Testis (tissue), 3 donors: Measurements from ENCODE around the gene EPHB1. TPM values are rescaled to one million over a fixed set of nuclear protein-coding genes. Genes with fewer than 3 reads are reported as not detected.

Experiments used
- DNase-seq: peaks from one replicate; pipeline ENCODE4 v3.0.0-alpha.2; 2019
- H3K27ac ChIP-seq, 2 donors: fragments of 200-600 bp; sonication (generic); one replicate each; pipeline ENCODE4 v1.5.1; 2019
- H3K27me3 ChIP-seq: fragments of 200-600 bp; sonication (generic); one replicate; pipeline ENCODE4 v1.5.1; 2019
- H3K36me3 ChIP-seq: fragments of 200-600 bp; sonication (generic); one replicate; pipeline ENCODE4 v1.5.1; 2017; ENCODE audit warnings: low read depth; ENCODE audit errors: missing control alignments
- H3K4me1 ChIP-seq: fragments of 200-600 bp; sonication (generic); one replicate; pipeline ENCODE4 v1.5.1; 2019
- H3K4me3 ChIP-seq, 2 donors: fragments of 200-600 bp; sonication (generic); one replicate each; pipeline ENCODE4 v1.5.1; 2017 to 2019
- H3K9me3 ChIP-seq: fragments of 200-600 bp; sonication (generic); one replicate; pipeline ENCODE4 v1.5.1; 2017
- CTCF ChIP-seq, 3 experiments: fragments of 450-650 bp in 2 of 3; fragments of 200-600 bp in 1 of 3; sonication (generic) in 1 of 3; IDR thresholded peaks; one replicate each; pipeline ENCODE4 v1.5.1; 2016 to 2019; ENCODE audit warnings: antibody characterized with exemption in 3 of 3, mild to moderate bottlenecking in 2 of 3, moderate library complexity in 1 of 3
- POLR2A ChIP-seq: fragments of 450-650 bp; IDR thresholded peaks from one replicate; pipeline ENCODE4 v1.6.1; 2017; ENCODE audit warnings: antibody characterized with exemption, mild to moderate bottlenecking, moderate library complexity
- WGBS, 2 donors: methylation state at CpG; one replicate each; pipeline ENCODE4 v1.1.5; 2018; 5-methylcytosine and 5-hydroxymethylcytosine counted together
- intact Hi-C: fragments of 100-400 bp; cut with DNase I; formaldehyde crosslinking; loops from one replicate; pipeline ENCODE4 v1.15.1; 2023; ENCODE audit warnings: low total_unique reads
- polyA plus RNA-seq: library from polyadenylated mRNA; stranded (reverse); fragments of 350-450 nt; fragmentation: Illumina TruSeq; extraction: RNeasy Lipid Tissue Mini Kit (QIAGEN cat#74804); gene quantifications from one replicate; pipeline ENCODE4 v1.2.3, GENCODE V29; 2014; ENCODE audit warnings: low read depth, low replicate concordance; ENCODE audit not compliant: insufficient read depth
- total RNA-seq, 2 donors: library from RNA; depleted of rRNA; stranded (reverse); fragments of >200 nt; gene quantifications; one replicate each; pipeline ENCODE4 v1.2.3, GENCODE V29; 2016

Gene EPHB1
- total and polyA plus RNA-seq, 3 donors from 2014 or later = 20.8 to 37.1 (median 31.3) TPM

- H3K36me3 ChIP-seq = no peaks in the 10 kb centered on the region
- DNase-seq = no peak
- H3K9me3 ChIP-seq = no peaks in the 10 kb centered on the region
- H3K4me1 ChIP-seq = no peaks in the 10 kb centered on the region
- H3K27ac ChIP-seq = no peak overlapping the region
- intact Hi-C loops = no loop called here
- WGBS, 2 donors = 79 to 88% methylated on average over 2 of the region's 2 CpGs
- H3K4me3 ChIP-seq = no peak overlapping the region
- H3K27me3 ChIP-seq = no peaks in the 10 kb centered on the region
- no peak for TF ChIP-seq POLR2A
- no peak for TF ChIP-seq CTCF (IDR thresholded peaks at IDR 0.05)
Measured at GRCh38 chr3:134751831-134752230, 43.2 kb upstream of the EPHB1 start.

GRCh38 chr3:134752761-134753461 lies 42.1 kb upstream of the EPHB1 start:
- DNase-seq = no peak

GRCh38 chr3:134753999-134754742 lies 40.9 kb upstream of the EPHB1 start:
- DNase-seq = no peak
- 72 to 94% methylated on average over 4 to 6 of the region's 6 CpGs for WGBS, 2 donors
- Histone ChIP-seq H3K27me3 (no peaks in the 10 kb centered on the region), H3K9me3 (no peaks in the 10 kb centered on the region), H3K4me3 (no peak overlapping the region), H3K4me1 (no peaks in the 10 kb centered on the region), H3K27ac (no peak overlapping the region), H3K36me3 (no peaks in the 10 kb centered on the region)
- TF ChIP-seq CTCF (IDR thresholded peaks at IDR 0.05) (no peak), POLR2A (no peak)
- intact Hi-C loops = no loop called here

More at GRCh38 chr3:134752761-134753461, 42.1 kb upstream of the EPHB1 start:
- H3K36me3 ChIP-seq = no peaks in the 10 kb centered on the region
- TF ChIP-seq CTCF (IDR thresholded peaks at IDR 0.05) (no peak), POLR2A (no peak)
- H3K4me1 ChIP-seq = no peaks in the 10 kb centered on the region
- H3K27ac ChIP-seq = no peak overlapping the region
- no peaks in the 10 kb centered on the region for H3K9me3 ChIP-seq
- intact Hi-C loops = no loop called here
- H3K4me3 ChIP-seq = no peak overlapping the region
- 77% methylated on average over 9 of the region's 9 CpGs for WGBS, 2 donors
- no peaks in the 10 kb centered on the region for H3K27me3 ChIP-seq

- 62 to 67% methylated on average over 3 to 4 of the region's 4 CpGs for WGBS, 2 donors
- H3K9me3 ChIP-seq = no peaks in the 10 kb centered on the region
- H3K27me3 ChIP-seq = no peaks in the 10 kb centered on the region
- no peaks in the 10 kb centered on the region for H3K4me1 ChIP-seq
- TF ChIP-seq CTCF (IDR thresholded peaks at IDR 0.05) = peak; percentile 15 to 49 (median 45)
- TF ChIP-seq POLR2A = no peak
- no peaks in the 10 kb centered on the region for H3K36me3 ChIP-seq
- no peak overlapping the region for H3K27ac ChIP-seq
- peak; percentile 60 for DNase-seq
- no peak overlapping the region for H3K4me3 ChIP-seq
- intact Hi-C loops = no loop called here
Measured at GRCh38 chr3:134754768-134755559, 40.1 kb upstream of the EPHB1 start.
